HG02763 (cell line): ENCODE data around the gene KCNE1.
"Not testable (repeated sequence)": the region's sequence is repeated elsewhere in the genome, so short reads cannot be mapped to it uniquely, and the experiment has no call there.

Experiments used
- ATAC-seq: cut with Tn5 transposase; IDR thresholded peaks from one replicate; pipeline ENCODE4 v1.9.1; 2021; ENCODE audit warnings: mild to moderate bottlenecking, moderate library complexity; ENCODE audit not compliant: unreplicated experiment

Gene KCNE1

GRCh38 chr21:34514576-34515115, 2.6 kb upstream of the KCNE1 start:
- no peak for ATAC-seq

GRCh38 chr21:34513129-34513675, 1.2 kb upstream of the KCNE1 start:
- no peak for ATAC-seq

GRCh38 chr21:34511181-34511580, 829 bp downstream of the KCNE1 start:
- no peak for ATAC-seq

- ATAC-seq: no peak
Observed at GRCh38 chr21:34510148-34511142, 1.6 kb downstream of the KCNE1 start.

GRCh38 chr21:34509151-34509550, 2.9 kb downstream of the KCNE1 start:
- no peak for ATAC-seq

- no peak for ATAC-seq
Observed at GRCh38 chr21:34504595-34504994, 7.4 kb downstream of the KCNE1 start.

GRCh38 chr21:34502480-34503106, 9.4 kb downstream of the KCNE1 start:
- no peak for ATAC-seq

- ATAC-seq: no peak
Observed at GRCh38 chr21:34501716-34502115, 10.3 kb downstream of the KCNE1 start.

DNA sequence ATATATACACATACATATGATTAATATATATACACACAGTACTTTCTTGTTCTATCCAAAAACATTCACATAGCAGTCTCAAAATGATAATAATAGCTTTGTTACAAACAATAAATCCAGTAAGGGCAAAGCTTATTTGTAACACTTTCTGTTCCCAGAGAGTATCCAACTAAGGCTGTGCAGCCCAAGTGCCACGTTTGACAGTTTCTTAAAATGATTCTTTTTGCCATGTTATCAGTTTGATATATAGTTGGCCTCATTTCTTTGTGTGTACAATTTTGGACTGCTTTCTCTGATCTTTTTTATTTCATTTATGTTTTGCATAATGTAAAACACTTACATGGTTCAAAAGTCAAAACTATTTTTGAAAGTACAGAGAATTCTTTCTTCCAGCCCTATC, 11.8 kb downstream of the KCNE1 start:
- no peak for ATAC-seq

GRCh38 chr21:34499116-34499515, 12.9 kb downstream of the KCNE1 start:
- ATAC-seq: no peak

GRCh38 chr21:34498623-34499022, 13.4 kb downstream of the KCNE1 start:
- ATAC-seq: no peak

DNA sequence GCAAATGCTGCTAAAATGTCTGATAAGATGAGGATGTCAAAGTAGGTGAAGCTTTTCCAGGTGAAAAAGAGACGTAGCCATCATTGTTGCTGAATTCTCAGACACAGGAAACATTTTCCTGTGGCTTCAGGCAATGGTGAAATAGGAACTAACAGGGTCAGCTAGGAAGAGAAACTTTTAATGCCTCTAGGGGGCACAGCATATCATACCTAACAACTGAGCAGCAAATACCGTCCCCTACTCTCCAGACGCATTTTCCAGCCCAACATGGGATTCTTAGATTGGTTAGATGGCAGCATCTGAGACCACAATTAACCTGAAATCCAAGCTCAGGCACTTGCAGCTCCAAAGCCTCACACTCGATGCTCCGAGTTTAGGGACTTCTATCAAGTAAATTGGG, 28.2 kb downstream of the KCNE1 start:
- ATAC-seq: not testable (repeated sequence)

GRCh38 chr21:34483435-34483834, 28.6 kb downstream of the KCNE1 start:
- ATAC-seq: not testable (repeated sequence)

GRCh38 chr21:34467333-34467732, 44.7 kb downstream of the KCNE1 start:
- ATAC-seq: not testable (repeated sequence)

DNA sequence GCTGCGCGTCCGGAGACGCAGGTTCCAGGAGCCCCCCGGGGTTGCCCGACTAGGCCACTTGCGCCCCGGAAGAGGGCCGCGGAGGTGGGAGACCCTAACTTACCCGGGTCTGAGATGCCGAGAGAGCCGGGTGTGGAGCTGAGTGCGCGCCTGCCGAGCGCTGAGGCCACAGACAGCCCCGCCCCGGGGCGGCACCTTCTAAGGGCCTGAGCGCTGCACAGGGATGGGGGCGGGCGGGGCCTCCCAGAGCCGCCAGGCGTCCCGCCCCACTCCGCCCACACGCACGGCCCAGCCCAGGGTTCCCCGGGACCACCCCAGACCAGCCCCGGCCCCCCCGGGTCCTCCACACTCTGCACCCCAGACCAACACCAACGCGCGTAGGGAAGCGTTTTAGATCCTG, 52.6 kb downstream of the KCNE1 start:
- ATAC-seq: not testable (repeated sequence)

DNA sequence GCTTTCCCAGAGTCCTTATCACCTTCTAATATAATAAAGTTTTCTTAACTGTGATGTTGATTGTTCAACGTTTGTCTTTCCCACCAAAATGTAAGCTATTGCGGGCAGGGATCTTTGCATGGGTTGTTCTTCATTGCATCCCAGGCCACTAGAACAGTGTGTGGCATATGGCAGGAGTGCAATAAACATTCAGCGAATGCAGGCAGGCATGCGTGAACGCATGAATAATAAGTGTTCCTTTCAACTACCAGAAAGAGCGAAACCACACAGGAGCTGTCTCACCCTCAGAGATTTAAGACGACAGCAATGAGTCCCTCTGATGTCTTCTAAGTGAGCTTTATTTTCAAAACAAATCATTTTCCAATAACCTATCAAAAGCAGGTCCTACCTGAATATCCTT, 53.7 kb downstream of the KCNE1 start:
- ATAC-seq: not testable (repeated sequence)

DNA sequence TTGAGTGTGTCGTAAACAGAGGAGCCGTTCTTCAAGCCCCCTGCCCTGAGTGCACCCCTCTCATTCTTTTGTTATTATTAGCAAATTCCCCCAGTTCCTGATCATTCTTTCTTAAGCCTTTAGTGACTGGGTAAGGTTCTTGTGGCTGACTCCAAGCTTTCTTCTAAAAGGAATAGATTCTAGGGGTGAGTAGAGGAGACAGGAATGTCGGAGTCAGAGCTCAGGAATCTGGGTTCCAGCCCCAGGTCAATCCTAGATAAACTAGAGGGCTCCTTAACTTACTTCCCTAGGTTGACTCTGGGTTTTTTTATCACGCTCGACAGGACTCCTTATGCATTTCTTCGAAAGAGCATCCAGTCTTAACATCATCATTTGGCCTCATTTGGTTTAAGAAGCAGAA, 55.8 kb downstream of the KCNE1 start:
- ATAC-seq: not testable (repeated sequence)

GRCh38 chr21:34455628-34456027, 56.4 kb downstream of the KCNE1 start:
- not testable (repeated sequence) for ATAC-seq

GRCh38 chr21:34447018-34447417, 65.0 kb downstream of the KCNE1 start:
- ATAC-seq: not testable (repeated sequence)

GRCh38 chr21:34443486-34443885, 68.5 kb downstream of the KCNE1 start:
- ATAC-seq: not testable (repeated sequence)

GRCh38 chr21:34429710-34430109, 82.3 kb downstream of the KCNE1 start:
- not testable (repeated sequence) for ATAC-seq
